HAP-1 (cell line): ENCODE data around the gene CAMK2G.

Experiments used
- DNase-seq, 2 experiments: peaks; one replicate each; pipeline ENCODE4 v3.0.0-alpha.2; 2016 to 2020; ENCODE audit warnings: low spot score in 2 of 2
- H3K27me3 ChIP-seq: fragments of 250-450 bp; sonication (Bioruptor Pico); 2 replicates; pipeline ENCODE4 v1.5.1; 2020; ENCODE audit warnings: low read depth, mild to moderate bottlenecking, moderate library complexity
- H3K36me3 ChIP-seq: fragments of 250-450 bp; sonication (Bioruptor Pico); replicated peaks from 2 replicates; pipeline ENCODE4 v1.5.1; 2020; ENCODE audit warnings: mild to moderate bottlenecking
- H3K4me1 ChIP-seq: fragments of 250-450 bp; sonication (Bioruptor Pico); 2 replicates; pipeline ENCODE4 v1.5.1; 2020; ENCODE audit warnings: mild to moderate bottlenecking
- H3K4me3 ChIP-seq: fragments of 250-450 bp; sonication (Bioruptor Pico); 2 replicates; pipeline ENCODE4 v1.5.1; 2020; ENCODE audit warnings: mild to moderate bottlenecking, moderate library complexity
- H3K9me3 ChIP-seq: fragments of 250-450 bp; sonication (Bioruptor Pico); 2 replicates; pipeline ENCODE4 v1.5.1; 2020; ENCODE audit warnings: mild to moderate bottlenecking, moderate library complexity
- in situ Hi-C: fragments of 300-500 bp; cut with MboI; formaldehyde crosslinking; loops from 3 replicates; pipeline ENCODE4 v1.14.3; 2020; ENCODE audit warnings: low sequenced_read_pairs, inconsistent platforms, mixed read lengths

The CAMK2G gene

DNA sequence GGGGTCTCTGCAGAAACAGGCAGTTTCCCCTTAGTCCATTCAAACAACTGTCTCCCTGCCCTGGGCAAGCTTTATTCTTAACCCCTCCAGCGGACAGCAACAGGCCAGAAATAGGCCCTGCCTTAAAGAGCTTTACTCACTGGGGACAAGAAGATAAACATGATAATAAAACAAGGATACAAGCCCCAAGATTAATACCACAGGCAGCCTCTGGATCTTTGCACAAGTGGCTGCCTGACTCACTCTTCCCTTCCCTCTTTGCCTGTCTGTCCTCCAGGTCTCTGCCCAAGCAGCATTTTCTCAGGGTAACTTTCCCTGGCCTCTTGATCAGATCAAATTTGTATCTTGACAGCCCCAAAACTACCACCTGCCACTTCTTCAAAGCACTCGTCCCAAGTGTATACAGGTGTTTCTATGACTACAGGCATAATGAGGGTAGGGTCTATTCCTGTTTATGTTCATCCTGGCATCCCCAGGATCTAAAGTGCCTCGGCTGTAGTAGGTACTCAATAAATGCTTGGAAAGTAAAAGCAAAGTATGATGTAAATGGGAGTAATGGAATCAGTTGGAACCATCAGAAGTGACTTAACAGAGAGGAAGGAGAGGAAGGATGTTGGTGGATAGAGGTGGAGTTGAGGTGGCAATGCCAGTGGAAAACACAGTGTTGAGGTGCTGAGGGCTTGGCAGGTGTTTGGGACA, 7.0 kb upstream of the CAMK2G start:
- no peaks in the 10 kb centered on the region for H3K9me3 ChIP-seq
- no peaks in the 10 kb centered on the region for H3K27me3 ChIP-seq
- in situ Hi-C loops = loop anchor here (5.0 kb wide), 1 partner anchor 34 kb away; no protein-coding TSS in a partner anchor
- H3K4me1 ChIP-seq = no peaks in the 10 kb centered on the region
- no peak for DNase-seq
- H3K4me3 ChIP-seq = no peak overlapping the region
- H3K36me3 ChIP-seq = no peaks in the 10 kb centered on the region

DNA sequence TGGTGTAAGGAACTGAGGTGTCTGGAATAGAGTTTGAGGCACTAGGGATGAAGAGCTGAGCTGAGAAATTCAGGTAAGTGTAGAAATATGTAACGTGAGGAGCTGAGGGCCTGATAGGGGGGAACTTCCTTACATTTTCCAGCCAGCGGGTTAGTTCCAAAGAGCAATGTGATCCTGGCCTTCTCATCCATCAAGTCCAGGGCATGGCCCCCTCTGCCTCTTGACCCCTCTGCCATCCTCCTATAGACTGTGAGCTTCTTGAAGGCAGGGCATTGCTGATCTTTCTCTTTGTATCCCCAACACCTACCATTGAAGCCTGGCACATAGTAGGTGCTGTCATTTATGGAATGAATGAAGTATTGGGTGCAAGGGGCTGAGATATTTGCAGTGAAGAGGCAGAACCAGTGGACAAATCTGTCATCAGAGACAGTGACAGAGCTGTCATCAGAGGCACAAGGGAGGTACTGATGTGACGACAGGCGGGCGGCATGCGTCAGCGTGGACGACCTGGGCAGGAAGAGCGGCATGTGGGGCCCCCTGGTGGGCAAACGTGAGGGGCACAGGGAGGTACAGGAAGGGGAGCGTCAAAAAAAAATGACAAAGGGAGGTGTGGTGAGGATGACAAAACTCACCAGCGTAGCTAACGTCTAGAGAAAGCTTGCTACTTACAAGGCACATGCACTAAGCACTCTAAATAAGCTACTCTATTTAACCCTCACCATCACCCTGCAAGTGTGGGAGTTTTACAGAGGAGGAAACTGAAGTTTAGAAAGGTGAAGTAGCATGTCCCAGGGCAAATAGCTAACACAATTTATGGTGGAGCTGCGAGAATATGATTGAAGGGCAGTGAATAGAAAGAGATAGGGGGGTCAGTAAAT, 5.2 kb upstream of the CAMK2G start:
- in situ Hi-C loops = loop anchor here (5.0 kb wide), 1 partner anchor 32 kb away; no protein-coding TSS in a partner anchor
- H3K4me3 ChIP-seq = no peak overlapping the region
- H3K27me3 ChIP-seq = no peaks in the 10 kb centered on the region
- H3K36me3 ChIP-seq = no peaks in the 10 kb centered on the region
- no peaks in the 10 kb centered on the region; the same call in 1 of the 2 replicates for H3K9me3 ChIP-seq
- peaks cover 7% of the 10 kb centered on the region for H3K4me1 ChIP-seq
- DNase-seq = peak; percentile 86 to 92

DNA sequence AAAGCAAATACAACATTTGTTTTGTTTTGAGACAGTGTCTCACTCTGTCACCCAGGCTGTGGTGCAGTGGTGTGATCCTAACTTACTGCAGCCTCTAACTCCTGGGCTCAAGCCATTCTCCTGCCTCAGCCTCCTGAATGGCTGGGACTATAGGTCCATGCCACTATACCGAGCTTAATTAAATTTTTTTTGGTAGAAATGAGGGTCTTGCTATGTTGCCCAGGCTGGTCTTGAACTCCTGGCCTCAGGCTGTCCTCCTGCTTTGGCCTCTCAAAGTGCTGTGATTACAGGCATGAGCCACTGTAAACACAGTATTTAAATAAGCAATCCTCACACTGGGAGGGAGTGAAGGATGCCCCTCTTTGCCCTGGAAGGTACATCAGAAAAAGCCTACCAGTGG, 4.0 kb upstream of the CAMK2G start:
- in situ Hi-C loops = no loop called here
- no peak for DNase-seq
- Histone ChIP-seq H3K9me3 (no peaks in the 10 kb centered on the region; the same call in 1 of the 2 replicates), H3K36me3 (no peaks in the 10 kb centered on the region), H3K4me3 (no peak overlapping the region), H3K4me1 (peaks cover 7% of the 10 kb centered on the region), H3K27me3 (no peaks in the 10 kb centered on the region)

DNA sequence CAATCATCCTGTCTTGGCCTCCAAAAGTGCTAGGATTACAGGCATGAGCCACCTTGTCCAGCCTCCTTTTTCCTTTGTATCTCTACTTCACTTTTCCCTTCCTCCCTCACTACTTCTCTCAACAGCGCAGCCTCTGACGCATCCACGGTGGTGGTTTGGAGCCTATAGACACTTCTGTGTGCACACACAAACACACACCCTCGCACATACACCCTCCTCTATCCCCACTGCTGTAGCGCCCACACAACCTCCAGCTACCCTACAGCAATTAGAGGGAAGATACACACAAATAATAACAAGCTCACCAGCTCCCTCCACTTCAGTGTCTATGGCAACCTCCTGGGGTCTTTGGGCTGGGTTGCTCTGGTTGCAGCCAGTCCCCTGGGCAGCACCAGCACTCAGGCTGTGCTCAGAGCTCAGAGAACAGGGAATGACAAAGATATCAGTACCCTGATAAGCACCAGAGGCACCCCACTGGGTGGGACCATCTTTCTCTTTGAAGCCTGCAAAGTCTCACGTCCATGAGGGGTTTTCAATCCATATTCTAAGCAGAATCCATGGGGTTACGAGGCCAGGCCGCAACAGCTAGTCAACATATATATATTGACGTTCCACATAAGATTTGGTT, 3.3 kb upstream of the CAMK2G start:
- H3K4me1 ChIP-seq = peaks cover 7% of the 10 kb centered on the region
- no peak overlapping the region for H3K4me3 ChIP-seq
- no peaks in the 10 kb centered on the region for H3K27me3 ChIP-seq
- in situ Hi-C loops = no loop called here
- no peaks in the 10 kb centered on the region; the same call in 1 of the 2 replicates for H3K36me3 ChIP-seq
- H3K9me3 ChIP-seq = no peaks in the 10 kb centered on the region; the same call in 1 of the 2 replicates
- DNase-seq = no peak

DNA sequence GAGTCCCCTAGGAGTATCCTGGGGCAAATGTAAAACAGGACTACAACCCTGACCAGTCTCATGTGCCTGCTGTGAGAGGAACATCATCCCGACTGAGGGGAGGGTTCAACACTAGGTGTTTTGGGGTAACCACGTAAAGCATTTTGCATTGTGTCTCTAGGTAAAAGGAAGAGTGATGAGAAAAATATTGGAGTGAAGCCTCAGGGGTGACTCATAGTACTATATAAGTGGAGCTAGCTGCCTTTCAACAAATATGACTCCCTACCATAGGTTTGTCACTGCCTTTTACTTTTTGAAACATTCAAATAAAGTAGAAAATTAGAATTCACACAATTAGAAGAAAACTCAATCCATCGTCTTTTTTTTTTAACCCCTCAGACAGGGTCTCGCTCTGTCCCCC, 2.6 kb upstream of the CAMK2G start:
- Histone ChIP-seq H3K9me3 (no peaks in the 10 kb centered on the region; the same call in 1 of the 2 replicates), H3K27me3 (no peaks in the 10 kb centered on the region), H3K4me3 (no peak overlapping the region), H3K4me1 (peaks cover 7% of the 10 kb centered on the region), H3K36me3 (no peaks in the 10 kb centered on the region; the same call in 1 of the 2 replicates)
- in situ Hi-C loops = no loop called here
- no peak for DNase-seq

DNA sequence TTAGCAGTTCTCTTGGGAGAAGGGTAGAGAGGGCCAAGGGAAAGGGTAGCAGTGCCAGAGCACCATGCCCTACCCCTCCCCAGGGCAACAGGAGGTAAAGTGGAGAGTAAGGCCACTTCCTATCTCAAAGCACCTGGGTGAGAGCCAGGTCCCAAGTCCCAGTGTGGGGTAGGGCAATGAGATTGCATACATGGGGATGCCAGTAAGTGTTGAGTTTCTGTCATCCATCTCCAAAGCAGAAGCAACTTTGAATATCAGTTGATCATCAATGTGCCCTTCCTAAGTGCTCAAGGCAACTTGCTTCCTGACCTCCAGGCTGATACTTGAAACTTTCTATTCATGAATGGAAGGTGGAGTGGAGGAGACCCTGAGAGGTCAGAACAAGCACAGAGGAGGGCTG, 2.2 kb upstream of the CAMK2G start:
- in situ Hi-C loops = no loop called here
- Histone ChIP-seq H3K27me3 (no peaks in the 10 kb centered on the region), H3K36me3 (no peaks in the 10 kb centered on the region; the same call in 1 of the 2 replicates), H3K4me1 (peaks cover 7% of the 10 kb centered on the region), H3K4me3 (no peak overlapping the region), H3K9me3 (no peaks in the 10 kb centered on the region; the same call in 1 of the 2 replicates)
- no peak for DNase-seq

DNA sequence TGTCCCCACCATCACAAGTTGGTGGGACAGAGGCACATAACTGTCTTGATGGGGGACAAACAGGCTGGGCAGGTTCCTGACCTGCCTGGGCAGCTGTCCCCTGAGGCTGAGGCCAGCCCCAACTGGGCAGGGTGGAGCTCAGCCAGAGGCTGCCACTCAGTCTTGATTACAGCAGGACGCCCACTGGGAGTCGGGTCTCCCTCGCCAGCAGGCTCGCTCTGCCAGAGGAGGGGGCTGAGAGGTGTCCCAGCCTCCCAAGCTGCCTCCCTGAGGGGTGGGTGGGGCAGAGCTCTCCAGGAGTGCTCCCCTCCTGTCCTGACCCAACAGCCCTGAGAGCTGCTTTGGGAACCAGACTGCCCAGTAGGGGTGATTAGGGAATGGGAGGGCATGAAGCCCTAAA, 1.8 kb upstream of the CAMK2G start:
- in situ Hi-C loops = no loop called here
- no peaks in the 10 kb centered on the region for H3K27me3 ChIP-seq
- H3K4me1 ChIP-seq = peaks cover 7% of the 10 kb centered on the region
- H3K4me3 ChIP-seq = no peak overlapping the region
- H3K36me3 ChIP-seq = no peaks in the 10 kb centered on the region; the same call in 1 of the 2 replicates
- no peak for DNase-seq
- no peaks in the 10 kb centered on the region; the same call in 1 of the 2 replicates for H3K9me3 ChIP-seq

DNA sequence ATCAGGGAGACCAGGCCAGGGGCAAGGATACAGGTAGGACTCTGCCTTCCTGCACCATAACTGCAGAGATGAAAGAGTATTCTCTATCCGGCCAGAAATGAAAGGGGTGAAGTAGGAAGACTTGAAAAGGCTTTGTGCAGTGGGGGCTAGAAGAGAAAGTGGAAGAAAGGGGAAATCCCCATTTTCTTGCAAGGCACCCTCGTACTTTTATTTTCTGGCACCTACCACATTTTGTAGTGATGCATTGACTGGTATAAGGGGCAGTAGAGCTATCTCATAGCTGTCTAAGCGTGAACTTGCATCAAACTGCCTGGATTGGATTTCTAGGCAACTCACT, 752 bp upstream of the CAMK2G start:
- Histone ChIP-seq H3K4me1 (peaks cover 7% of the 10 kb centered on the region), H3K4me3 (peak overlapping the region; percentile 56), H3K36me3 (no peaks in the 10 kb centered on the region; the same call in 1 of the 2 replicates), H3K9me3 (no peaks in the 10 kb centered on the region; the same call in 1 of the 2 replicates), H3K27me3 (no peaks in the 10 kb centered on the region)
- in situ Hi-C loops = no loop called here
- no peak for DNase-seq

DNA sequence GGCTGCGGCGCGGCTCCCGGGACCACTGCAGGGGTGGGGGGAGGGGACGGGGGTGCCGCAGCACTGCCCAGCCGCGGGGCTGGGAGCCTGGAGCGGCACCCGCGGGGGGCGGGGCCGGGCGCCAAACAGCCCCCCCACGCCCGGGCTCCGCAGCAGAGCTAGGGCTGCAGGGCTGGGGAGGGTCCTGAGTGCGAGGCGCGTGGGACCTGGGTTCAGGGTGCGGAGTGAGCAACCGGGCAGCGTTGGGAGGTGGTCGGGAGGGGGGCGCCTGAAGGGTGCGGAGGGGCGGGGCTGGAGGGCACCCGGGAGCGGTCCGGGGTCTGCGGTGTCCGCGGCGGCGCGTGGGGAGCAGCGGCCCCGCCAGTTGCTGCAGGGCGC, 528 bp downstream of the CAMK2G start:
- in situ Hi-C loops = no loop called here
- Histone ChIP-seq H3K4me3 (peak overlapping the region; percentile 56), H3K4me1 (peaks cover 7% of the 10 kb centered on the region), H3K9me3 (no peaks in the 10 kb centered on the region; the same call in 1 of the 2 replicates), H3K27me3 (no peaks in the 10 kb centered on the region), H3K36me3 (no peaks in the 10 kb centered on the region; the same call in 1 of the 2 replicates)
- peak in 1 of 2 experiments; percentile 27 for DNase-seq

DNA sequence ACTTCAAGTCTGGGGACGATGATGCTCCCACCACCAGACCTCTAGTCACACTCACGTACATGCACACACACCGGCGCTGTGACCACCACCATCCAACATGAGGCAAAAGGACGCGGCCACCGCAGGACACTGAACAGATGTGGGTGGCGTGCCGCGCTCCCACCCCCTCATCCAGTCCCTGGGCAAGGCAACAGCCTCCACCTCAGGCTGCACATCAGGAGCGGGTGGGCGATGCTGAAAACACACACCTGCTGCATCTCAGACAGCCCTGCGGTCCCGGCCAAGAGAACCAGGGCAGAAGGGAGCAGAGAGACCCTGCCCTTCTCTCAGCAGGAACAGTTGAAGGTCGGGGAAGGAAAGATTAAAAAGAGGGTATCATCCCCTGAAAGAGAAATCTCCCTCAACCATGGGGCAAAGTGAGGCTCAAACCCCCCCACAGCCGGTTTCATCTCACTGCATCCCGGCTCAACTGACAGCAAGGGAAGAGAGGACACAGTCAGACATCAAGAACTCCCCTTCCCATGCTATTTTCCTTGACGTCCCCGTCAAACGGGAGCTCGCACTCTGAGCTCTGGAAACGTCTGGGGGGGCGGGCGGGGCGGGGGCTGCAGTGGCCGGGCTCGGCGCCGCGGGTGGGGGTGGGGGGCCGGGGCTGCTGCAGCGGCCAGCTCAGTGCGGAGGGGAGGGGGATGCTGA, 1.1 kb downstream of the CAMK2G start:
- in situ Hi-C loops = no loop called here
- peaks cover 7% of the 10 kb centered on the region for H3K4me1 ChIP-seq

DNA sequence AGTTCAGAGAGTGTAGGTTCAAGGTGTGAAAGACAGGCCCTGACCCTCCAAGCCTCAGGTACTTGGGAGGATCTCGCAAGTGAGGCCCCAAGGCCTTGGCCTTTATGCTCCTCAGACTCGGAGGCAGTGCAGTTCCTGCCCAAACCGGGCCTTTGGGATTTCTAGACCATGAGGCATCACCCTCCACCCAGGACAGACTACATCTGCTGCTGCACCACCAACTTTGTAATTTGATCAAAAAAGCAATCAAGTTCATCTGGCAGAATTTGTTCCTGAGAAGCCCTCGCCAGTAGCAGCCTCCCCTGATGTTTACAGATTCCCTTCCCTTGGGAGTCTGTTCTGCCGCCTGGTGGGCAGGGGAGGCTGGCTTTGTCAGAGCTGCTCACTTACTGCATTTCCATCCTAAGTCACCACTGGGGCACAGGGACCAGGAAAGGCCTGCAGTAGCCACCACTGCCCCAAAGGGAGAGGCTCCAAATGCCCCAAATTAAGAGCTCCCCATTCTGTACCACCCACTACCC, 2.1 kb downstream of the CAMK2G start:
- no peaks in the 10 kb centered on the region for H3K27me3 ChIP-seq
- H3K4me3 ChIP-seq = no peak overlapping the region
- H3K36me3 ChIP-seq = no peaks in the 10 kb centered on the region; the same call in 1 of the 2 replicates
- in situ Hi-C loops = no loop called here
- H3K9me3 ChIP-seq = no peaks in the 10 kb centered on the region; the same call in 1 of the 2 replicates
- no peak for DNase-seq
- peaks cover 7% of the 10 kb centered on the region for H3K4me1 ChIP-seq

More for the DNA sequence above, 1.1 kb downstream of the CAMK2G start:
- Histone ChIP-seq H3K4me3 (peak overlapping the region; percentile 23), H3K36me3 (no peaks in the 10 kb centered on the region; the same call in 1 of the 2 replicates), H3K9me3 (no peaks in the 10 kb centered on the region; the same call in 1 of the 2 replicates), H3K27me3 (no peaks in the 10 kb centered on the region)
- no peak for DNase-seq

DNA sequence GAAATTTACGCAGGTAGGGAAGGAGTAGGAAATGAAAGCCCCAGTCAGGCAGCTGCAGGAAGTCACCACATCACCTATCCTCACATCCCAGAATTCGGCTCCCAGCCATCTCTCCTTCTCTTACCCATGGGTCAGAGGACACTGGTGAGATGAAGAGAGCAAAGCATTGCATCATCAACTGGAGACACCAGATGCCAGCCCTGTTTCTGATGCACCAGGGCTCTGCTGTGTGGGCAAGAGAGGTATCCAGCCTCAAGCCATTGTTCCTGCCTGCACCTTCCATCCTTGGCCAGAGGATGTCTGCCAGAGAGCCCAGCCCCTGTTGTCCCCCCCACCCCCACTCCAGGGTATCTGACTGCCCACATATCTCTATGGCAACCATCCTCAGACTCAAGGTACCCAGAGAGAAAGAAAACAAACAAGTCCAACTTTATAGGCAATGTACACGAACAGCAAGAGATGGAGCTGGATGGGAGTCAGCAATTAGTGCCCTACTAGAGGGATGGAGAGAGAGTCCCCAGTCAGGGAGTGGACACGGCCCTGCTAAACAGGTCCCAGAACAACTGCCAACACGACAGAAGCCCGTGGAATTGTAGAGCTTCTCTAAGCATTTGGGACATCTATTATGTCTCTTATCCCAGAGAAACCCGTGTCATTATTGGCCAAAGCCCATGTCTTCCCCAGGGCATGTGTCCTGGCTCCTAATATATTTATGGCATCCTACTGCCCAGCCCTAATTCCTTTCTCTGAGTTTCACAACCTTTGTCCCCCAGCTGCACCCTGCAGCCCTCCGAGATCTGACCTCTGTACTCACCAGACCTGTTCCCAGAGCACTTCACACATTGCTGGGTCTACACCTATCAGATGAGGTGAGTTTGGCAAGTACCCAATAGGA, 2.8 kb downstream of the CAMK2G start:
- no peak overlapping the region for H3K4me3 ChIP-seq
- in situ Hi-C loops = no loop called here
- no peak for DNase-seq
- no peaks in the 10 kb centered on the region; the same call in 1 of the 2 replicates for H3K9me3 ChIP-seq
- no peaks in the 10 kb centered on the region; the same call in 1 of the 2 replicates for H3K36me3 ChIP-seq
- no peaks in the 10 kb centered on the region for H3K27me3 ChIP-seq
- H3K4me1 ChIP-seq = peaks cover 7% of the 10 kb centered on the region
